G401.6 (cell line): ENCODE results near the gene SZRD1.
"Not testable (repeated sequence)": the region's sequence is repeated elsewhere in the genome, so short reads cannot be mapped to it uniquely, and the experiment has no call there.

ENCODE experiments used
- FAIRE-seq: peaks from 2 replicates; lab custom pipeline; 2012; peaks lifted over from hg19 to GRCh38; lab: Jason Lieb, UNC

Gene SZRD1, protein sequence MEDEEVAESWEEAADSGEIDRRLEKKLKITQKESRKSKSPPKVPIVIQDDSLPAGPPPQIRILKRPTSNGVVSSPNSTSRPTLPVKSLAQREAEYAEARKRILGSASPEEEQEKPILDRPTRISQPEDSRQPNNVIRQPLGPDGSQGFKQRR

DNA sequence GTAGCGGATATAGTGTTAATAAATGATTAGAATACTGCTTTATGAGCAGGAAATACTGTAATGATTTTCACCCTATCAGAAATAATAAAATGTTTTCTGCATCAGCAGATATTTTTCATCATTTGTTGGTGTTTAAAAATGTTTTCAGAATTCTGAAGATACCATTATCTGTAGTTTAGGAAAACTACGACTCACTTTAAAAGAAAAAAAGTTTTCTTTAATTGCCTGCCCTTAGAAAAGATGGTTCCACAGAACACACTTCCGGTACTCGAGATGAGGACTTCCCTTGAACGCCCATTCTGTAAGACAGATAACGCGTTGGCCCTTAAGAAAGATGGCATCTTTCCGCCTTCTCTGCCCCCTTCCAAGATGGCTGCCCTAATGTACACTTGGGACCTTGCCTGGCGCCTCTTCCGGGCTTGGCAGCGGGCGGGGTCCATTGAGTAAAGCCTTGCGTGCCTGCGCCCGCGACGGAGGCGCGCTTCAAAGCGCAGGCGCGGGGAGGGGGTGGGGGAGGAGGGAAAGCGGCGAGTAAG lies at the start of gene SZRD1:
SZRD1 (plus strand) TSS at position 521 of the 536 bp plus-strand sequence. CDS start 16 bp downstream, outside the sequence.
- peak; percentile 98 for FAIRE-seq

DNA sequence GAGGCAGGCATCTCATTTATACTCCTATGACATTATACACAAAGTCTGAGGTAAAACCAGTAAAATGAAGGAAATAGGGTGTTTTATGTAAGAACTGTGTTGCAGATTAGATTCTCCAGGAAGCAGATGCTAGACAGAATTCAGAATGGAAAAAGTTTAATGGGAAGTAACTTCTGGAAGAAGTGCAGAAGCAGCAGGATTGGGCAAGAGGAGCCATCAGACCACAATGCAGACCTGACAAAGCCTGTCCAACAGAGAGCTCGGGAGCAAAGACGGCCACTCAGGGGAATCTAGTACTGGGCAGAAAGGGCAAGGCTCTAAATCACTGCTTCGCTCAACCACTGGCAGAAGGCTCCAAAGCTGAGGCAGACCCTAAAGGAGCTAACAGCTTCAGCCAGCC lies 48.5 kb upstream of the SZRD1 start:
- FAIRE-seq: no peak

DNA sequence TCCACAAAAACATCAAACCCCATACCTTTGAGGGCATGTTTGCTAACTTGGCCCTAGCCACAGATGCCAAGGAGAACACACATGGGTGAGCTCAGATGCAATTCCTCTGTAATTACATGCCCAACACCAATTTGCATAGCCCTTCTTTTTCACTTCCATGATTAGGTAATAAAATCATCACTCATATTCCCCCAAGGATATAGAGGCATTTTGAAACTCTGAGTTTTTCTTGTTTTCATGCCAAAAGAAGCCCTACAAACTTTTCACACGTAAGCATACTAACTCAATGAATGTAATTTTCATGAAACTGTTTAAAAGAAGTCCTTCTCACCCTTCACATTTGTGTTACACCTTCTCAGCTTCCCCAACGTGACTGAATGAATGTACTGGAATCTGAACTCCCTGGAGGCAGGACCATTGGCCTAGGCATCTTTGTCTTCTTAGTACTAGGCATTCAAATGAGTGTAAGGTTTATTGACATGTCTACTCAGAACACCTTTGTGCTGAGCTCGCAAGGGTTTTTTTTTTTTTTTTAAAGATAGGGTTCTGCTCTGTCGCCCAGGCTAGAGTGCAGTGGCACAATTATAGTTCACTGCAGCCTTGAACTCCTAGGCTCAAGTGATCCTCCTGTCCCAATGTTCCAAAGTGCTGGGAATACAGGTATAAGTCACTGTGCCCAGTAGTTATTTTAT lies 45.7 kb upstream of the SZRD1 start:
- FAIRE-seq: no peak

DNA sequence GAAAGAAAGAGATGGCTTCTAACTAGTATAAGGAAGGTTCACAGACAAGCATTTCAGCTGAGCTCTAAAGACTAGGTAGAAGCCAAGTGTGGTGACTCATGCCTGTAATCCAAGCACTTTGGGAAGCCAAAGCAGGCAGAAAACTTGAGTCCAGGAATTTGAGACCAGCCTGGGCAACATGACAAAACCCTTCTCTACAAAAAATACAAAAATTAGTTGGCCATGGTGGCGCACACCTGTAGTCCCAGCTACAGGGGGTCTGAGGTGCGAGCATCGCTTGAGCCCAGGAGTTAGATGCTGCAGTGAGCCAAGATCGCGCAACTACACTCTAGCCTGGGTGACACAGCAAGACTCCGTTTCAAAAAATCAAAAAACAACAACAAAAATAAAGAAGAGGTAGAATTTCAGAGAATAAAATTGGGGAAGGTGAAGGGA lies 42.6 kb upstream of the SZRD1 start:
- FAIRE-seq: peak; percentile 67

DNA sequence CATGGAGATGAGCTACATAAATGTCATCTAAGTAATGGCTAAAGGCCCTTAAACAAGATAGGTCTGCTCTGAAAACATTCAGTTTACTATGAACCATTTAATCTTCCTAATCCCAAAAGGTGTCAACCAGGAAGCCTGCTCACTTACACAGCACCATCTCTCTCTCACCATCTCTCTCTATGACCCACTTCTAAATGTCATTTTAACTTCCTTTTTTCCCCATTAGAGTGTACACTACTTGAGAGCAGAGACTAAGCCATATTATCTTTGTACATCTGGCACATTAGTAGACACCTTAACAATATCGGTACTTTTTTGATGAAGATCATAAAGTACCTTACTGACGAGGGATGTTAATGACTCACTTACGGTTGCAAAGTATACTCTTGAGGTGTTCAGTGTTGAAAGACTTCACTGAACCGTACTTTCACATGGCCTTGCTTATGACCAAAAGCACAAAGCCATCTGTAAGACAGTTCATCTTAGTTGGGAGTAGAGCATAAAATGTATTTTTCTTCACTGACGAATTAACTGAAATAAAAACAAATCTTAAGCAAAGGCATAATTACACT lies 40.1 kb upstream of the SZRD1 start:
- no peak for FAIRE-seq

DNA sequence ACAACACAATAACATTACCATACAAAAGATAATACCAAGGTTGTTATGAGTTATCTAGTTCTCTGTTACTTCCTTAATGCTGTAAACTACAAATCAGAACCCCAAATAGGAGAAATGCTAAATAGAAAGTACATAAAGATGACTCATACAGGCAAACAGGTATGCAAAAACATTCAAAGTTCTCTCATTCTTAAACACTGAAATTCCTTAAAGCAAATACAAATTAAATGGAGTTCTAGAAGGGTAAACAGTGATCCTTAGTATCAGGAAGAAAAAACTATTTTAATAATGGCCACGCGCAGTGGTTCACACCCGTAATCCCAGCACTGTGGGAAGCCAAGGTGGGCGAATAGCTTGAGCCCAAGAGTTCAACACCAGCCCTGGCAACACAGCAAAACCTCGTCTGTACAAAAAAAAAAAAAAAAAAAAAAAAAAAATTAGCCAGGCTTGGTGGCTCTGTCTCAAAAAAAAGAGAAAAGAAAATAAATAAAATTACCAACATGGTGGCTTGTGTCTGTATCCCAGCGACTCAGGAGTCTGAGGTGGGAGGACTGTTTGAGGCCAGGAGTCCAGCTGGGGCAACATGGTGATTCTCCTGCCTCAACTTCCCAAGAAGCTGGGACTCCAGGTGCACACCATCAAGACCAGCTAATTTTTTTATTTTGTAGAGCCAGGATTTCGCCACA lies 32.2 kb upstream of the SZRD1 start:
- no peak for FAIRE-seq

DNA sequence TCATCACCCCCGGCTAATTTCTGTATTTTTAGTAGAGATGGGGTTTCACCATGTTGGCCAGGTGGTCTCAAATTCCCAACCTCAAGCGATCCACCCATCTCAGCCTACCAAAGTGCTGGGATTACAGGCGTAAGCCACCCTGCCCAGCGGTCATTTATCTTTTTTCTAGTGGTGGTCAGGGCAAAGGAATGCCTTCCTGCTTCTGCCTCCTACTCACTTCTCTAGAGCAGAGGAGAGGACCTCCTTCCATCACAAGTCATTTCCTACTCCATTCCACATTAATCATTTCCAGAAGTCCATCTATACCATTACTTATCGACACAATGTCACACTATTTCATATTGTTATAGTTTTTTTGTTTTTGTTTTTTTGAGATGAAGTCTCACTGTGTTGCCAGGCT lies 28.1 kb upstream of the SZRD1 start:
- FAIRE-seq: no peak

DNA sequence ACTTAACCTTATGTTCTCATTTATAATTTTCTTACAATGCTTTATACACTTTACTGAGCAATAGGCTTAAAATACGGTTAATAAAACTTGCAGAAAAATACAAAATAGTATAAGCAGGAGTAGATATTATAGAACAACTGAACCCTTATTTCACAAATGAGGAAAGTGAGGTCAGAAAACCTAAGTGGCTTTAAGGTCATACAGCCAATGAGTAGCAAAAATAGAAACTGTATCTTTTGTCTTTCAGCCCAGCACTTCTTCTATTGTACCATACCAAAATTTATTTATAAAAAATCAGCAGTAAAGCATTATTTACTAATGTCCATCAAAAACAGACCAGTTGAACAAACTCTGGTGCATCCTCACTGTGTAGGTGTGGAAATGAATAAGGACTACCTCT lies 26.4 kb upstream of the SZRD1 start:
- no peak for FAIRE-seq

DNA sequence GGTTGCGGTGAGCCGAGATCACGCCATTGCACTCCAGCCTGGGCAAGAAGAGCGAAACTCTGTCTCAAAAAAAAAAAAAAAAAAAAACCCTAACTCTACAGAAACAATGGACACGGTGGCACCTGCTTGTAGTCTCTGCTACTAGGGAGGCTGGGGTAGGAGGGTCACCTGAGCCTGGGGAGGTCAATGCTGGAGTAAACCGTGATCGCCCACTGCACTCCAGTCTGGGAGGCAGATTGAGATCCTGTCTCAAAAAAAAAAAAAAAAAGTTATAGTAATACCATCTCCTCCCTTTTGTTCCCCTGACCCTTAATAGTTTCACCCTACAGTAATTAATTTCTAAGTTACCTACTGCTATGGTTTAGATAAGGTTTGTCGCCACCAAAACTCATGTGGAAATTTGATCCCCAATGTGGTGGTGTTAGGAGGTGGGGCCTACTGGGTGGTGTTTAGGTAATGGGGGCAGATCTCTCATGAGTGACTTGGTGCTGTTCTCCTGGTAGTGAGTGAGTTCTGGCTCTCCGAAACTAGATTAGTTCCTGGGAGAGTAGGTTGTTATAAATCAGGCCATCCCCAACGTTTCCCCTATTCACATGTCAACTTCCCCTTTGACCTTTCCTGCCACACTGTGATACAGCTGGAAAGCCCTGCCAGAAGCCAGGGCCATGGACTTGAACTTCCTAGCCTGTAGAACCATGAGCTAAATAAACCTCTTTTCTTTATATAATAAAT lies 24.5 kb upstream of the SZRD1 start:
- FAIRE-seq: no peak

DNA sequence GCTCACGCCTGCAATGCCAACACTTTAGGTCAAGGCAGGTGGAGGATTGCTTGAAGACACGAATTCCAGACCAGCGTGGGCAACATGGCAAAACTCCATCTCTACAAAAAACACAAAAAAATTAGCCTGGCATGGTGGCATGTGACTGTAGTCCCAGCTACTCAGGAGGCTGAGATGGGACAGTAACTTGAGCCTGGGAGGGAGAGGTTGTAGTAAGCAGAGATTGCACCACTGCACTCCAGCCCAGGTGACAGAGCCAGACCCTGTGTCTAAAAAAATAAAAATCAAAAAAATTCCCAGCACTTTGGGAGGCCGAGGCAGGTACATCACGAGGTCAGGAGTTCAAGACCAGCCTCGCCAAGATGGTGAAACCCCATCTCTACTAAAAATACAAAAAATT lies 23.8 kb upstream of the SZRD1 start:
- not testable (repeated sequence) for FAIRE-seq

DNA sequence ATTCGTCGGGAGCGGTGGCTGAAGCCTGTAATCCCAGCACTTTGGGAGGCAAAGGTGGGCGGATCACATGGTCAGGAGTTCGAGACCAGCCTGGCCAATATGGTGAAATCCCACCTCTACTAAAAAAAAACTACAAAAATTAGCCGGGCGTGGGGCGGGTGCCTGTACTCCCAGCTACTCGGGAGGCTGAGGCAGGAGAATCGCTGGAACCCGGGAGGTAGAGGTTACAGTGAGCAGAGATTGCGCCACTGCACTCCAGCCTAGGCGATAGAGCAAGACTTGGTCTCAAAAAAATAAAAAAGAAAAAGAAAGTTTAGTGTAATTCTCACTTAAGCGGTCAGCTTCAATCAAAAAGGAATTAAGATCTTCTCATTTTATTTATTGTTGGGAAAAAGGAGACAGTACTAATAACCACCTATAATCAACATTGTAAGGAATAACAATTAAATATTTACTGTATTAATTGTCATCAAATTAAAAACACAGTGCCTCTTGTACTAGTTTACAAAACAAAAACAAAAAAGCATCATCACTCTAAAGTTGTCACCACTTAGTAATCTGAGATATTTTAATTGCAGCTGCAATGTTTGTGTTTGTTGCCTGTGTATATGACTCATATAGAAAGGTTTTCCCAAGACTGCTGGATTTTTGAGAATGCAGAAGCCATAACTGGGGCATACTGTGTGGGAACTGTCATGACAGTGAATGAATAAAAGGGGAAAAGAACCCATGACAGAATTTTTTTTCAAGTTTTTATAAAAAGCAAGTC lies 18.4 kb upstream of the SZRD1 start:
- no peak for FAIRE-seq

DNA sequence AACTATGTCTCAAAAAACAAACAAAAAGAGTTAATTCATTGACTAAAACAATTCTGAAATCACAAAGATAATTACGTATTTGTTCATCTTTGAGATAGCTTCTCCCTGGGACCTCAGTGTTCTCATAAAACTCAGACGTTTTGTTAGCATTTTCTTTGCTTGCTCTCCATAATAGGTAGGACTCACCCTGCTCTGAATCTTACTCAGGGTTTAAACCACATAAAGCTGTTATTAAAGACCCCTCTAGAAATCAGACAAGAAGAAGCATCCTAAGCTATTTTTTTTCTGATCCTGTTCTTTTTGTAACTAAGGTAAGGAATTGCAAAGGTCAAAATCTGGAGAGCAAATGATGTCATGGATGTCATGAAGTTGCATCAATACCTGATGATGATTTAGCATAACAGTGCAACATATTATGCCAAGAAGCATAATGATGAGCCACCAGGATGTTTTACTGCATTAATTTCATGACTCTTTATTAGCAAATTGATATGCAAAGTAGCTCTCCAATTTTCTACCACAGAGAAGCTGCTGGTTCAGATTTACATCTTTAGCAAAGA lies 17.1 kb upstream of the SZRD1 start:
- FAIRE-seq: no peak

DNA sequence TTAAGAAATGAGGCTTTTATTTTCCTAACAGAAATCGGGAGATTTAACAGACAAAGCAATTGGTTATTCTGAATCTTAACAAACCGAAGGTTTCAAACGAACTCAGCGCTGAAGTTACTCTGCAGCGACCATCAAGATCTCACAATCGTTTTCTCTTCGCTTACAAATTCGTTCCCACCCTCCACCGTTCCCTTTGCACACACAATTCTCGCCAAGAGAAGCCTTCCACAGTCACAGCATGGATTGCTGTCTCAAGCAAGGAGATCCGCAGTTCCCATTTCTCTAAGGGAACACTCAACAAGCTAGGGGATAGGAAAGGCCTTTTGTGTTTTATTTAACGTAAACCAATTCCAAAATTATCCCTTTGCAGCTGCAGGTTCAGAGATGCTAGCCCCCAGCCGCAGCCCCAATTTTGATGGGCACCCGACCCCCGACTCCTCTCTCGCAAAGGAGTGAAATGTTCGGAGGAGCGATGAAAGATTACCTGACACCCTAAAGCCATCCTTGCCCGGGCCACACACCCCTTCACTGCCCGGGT lies 15.5 kb upstream of the SZRD1 start:
- no peak for FAIRE-seq

DNA sequence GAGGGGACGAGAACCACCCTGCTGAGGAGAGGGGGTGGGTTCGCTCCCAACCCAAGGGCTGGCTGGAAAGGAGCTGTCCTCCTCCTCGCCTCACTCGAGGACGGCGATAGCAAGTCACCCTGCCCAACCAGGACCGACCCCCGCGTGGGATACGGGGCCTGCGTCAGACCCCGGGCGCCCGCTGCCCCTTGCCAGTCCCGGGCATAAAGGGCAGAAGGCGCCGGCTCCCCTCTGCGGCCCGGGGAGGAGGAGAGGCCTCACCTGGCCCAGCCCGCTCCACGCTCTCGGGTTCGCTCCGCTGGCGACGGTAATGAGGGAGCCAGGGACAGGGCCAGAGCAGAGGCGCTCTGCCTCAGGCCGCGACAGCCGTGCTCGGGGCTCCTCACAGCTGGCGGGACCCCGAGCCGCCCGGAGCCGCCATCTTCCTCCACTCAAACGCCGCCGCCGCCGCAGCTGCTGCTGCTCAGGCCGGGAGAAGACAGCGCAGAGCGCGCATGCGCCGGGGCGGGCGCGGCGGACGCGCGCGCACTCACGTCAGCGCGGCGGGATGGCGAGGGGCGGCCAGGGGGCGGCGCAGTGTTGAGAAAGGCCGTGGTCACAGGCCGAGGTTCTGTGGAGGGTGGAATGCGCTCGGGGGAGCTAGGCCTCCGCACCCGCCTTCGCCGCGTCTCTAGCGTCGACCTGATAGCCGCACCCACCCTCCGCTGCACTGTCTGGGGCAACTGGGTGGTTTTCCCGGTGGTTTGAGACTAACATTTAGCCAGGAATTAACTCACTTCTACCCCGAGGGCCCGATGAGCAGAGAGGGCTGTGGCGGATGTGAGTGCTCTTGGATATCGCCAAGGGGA lies 14.8 kb upstream of the SZRD1 start, which contains the start of gene FBXO42:
FBXO42 (minus strand) TSS at position 487 of the 848 bp plus-strand sequence. CDS start 37,062 bp downstream, outside the sequence.
- FAIRE-seq: no peak

DNA sequence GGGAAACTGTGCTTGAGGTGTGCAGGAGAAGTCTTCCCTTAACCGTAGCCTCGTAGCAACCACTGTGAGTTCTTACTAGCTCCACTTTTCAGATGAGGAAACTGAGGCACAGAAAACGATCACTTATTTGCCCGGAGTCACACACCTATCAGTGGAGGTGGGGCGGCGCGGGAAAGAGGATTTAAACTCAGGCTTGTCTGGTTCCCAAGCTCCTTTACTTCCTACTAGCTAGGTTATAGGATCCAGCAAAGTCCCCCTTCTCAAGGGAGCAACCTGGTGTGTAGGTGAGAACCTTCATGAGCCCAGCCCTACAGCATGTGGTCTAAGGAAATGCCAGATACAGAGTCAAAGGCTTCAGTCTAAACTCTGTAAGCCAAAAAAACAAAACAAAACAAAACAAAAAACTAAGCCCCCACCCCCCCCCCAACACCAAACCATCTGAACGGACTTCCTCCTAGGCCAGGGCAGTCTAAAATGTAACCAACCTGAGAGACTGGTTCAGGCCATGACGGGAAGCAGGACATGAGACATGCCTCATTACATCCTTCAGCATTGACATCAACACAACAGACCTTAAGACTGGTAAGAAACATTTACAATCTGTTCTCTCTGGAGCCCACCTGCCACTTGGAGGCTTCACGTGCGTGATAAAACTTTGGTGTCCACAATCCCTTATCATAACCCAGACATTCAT lies 14.1 kb upstream of the SZRD1 start:
- no peak for FAIRE-seq

DNA sequence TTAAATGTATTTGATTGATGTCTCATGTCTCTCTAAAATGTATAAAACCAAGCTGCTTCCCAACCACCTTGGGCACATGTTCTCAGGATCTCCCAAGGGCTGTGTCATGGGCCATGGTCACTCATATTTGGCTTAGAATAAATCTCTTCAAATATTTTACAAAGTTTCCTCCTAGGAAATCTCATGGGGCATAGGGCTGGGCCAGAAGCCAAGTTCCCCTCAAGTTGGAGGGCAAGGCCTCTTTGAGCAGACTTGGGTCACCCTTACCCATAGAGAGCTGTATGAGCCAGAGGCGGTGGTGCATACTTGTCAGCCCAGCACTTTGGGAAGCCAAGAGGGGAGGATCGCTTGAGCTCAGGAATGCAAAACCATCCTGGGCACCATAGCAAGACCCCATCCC lies 12.4 kb upstream of the SZRD1 start:
- FAIRE-seq: no peak

DNA sequence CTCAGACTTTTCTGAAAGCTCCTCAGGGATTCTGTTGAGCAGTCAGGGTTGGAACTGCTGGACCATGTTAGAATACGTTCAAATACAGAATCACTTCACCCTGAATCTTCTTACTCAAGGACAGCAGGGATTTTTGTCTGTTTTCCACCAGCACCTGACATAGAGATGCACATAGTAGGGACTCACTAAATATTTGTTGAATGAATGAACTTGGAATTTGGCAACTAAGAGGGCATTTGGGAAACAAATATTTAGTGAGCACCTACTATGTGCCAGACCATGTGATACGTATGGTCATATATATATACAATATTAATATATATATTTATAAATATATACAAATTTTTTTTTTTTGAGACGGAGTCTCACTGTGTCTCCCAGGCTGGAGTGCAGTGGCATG lies 10.2 kb upstream of the SZRD1 start:
- no peak for FAIRE-seq

DNA sequence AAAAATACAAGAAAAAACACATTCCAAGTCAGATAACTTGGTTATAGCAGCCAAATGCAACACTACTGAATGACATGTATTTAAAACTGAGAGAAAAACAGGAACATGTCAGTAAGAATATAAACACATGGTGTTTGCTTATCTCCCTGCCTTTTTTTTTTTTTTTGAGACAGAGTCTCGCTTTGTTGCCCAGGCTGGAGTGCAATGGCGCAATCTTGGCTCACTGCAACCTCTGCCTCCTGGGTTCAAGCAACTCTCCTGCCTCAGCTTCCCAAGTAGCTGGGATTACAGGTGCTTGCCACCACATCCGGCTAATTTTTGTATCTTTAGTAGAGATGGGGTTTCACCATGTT lies 1.9 kb upstream of the SZRD1 start:
- not testable (repeated sequence) for FAIRE-seq

DNA sequence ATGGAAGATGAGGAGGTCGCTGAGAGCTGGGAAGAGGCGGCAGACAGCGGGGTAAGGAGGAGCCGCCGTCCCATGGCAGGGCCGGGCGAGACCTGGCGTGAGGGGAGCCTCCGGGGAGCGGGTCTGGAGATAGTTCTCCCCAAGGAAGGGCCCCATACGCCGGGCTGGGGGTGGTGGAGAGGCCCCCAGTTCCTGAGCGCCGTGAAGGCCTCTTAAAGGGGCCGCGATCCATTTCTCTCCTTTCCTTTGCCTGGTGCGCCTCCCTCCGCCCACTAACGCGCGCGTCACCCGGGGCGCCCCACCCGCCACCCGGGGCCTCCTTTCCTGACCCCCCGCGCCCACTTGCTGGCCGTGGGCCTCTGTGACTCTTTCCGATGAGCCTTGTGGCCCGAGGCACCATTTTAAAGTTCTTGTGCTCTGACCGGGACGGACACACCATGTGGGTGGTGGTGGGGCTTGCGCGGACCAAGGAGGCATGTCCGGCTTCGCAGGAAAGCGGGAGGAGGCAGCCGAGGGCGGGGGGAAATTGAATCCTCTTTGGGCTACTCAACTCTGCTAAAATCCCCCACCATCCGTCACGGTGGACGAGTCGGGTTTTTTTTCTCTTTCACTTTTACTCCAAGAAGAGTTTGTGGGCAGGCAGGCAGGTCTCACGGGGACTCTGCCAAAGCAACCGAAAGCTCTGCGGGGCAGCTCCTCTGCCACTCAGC lies 371 bp downstream of the SZRD1 start:
- no peak for FAIRE-seq
